GM12873 (cell line): ENCODE data around the gene SPNS3.

Experiments
- TF ChIP-seq, protein P1 (sequence below): IDR thresholded peaks from 2 replicates; pipeline ENCODE4 v1.5.1; 2012; ENCODE audit warnings: low read depth, mild to moderate bottlenecking, moderate library complexity, low read length, control low read depth; ENCODE audit not compliant: insufficient read depth; ENCODE audit errors: missing control alignments

Gene SPNS3

GRCh38 chr17:4479340-4479981 lies 45.7 kb downstream of the SPNS3 start:
- TF ChIP-seq, protein P1, sequence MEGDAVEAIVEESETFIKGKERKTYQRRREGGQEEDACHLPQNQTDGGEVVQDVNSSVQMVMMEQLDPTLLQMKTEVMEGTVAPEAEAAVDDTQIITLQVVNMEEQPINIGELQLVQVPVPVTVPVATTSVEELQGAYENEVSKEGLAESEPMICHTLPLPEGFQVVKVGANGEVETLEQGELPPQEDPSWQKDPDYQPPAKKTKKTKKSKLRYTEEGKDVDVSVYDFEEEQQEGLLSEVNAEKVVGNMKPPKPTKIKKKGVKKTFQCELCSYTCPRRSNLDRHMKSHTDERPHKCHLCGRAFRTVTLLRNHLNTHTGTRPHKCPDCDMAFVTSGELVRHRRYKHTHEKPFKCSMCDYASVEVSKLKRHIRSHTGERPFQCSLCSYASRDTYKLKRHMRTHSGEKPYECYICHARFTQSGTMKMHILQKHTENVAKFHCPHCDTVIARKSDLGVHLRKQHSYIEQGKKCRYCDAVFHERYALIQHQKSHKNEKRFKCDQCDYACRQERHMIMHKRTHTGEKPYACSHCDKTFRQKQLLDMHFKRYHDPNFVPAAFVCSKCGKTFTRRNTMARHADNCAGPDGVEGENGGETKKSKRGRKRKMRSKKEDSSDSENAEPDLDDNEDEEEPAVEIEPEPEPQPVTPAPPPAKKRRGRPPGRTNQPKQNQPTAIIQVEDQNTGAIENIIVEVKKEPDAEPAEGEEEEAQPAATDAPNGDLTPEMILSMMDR, result no peak

DNA sequence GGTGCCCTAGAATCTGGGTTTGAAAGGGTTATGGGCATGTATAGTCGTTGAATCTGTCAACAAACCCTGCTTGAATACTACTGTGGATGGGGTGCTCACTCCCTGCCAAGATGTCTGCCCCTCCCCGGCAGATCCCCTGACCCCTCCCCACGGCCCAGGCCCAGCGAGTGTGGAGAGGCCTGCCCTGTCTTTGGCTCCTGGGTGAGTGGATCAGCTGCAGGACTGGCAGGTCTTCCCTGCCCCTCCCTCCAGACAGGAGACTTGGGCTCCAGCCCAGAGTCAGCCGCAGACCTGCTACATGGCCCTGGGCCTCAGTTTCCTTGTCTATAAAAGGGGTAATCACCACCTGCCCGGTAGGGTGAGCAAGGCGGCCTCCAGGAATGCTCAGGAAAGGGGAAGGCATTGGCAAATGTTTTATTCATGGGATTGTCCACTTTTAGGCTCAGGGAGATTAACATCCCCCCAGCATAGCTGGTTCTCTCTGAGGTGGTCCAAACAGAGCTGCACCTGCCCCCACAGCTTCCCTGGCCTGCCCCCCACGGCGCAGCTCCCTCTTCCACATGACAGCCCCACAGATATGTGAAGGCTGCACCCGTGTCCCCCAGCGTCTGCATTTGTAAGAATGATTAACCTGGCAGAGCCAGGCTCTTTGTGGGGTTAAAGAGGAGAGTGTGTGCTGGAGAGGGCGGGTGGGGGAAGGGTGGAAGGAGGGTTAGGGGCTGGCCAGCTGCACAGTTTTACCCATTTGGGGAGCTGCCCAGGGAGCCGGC lies 46.4 kb downstream of the SPNS3 start:
- TF ChIP-seq, protein P1, result no peak

GRCh38 chr17:4480929-4481898 lies 47.5 kb downstream of the SPNS3 start:
- TF ChIP-seq, protein P1, result no peak

- TF ChIP-seq, protein P1, result no peak
These were observed 48.7 kb downstream of the SPNS3 start for GRCh38 chr17:4482338-4483011.

- TF ChIP-seq, protein P1, result no peak
These were observed 49.5 kb downstream of the SPNS3 start for GRCh38 chr17:4483012-4483840.
